HG02938 (cell line): Measurements from ENCODE around the gene FKBP9.
A peak's percentile ranks its signal among the peaks of the same experiment; 100 is the strongest.
"Not testable (repeated sequence)": the region's sequence is repeated elsewhere in the genome, so short reads cannot be mapped to it uniquely, and the experiment has no call there.

ENCODE experiments used
- ATAC-seq: cut with Tn5 transposase; IDR thresholded peaks from one replicate; pipeline ENCODE4 v1.9.1; 2021; ENCODE audit warnings: mild to moderate bottlenecking, moderate library complexity; ENCODE audit not compliant: unreplicated experiment

FKBP9 gene

GRCh38 chr7:33003111-33003510 is 45.9 kb downstream of the FKBP9 start:
- not testable (repeated sequence) for ATAC-seq

- not testable (repeated sequence) for ATAC-seq
Measured at GRCh38 chr7:33004104-33004616, 46.9 kb downstream of the FKBP9 start.

DNA sequence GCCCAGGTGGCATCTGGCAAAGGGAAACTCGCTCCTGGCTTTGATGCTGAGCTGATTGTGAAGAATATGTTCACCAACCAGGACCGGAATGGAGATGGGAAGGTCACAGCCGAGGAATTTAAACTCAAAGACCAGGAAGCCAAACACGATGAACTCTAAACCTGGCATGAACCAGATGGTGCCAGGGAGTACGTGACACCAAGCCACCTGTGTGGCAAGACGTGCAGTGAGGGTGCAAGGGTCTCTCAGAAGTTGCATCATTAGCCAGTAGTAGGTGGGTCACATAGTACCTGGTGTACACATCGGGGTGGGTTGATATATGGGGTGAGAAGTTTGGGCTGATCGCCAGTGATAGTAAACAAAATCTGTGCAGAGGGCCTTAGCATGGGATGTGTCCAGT is 48.0 kb downstream of the FKBP9 start:
- not testable (repeated sequence) for ATAC-seq

DNA sequence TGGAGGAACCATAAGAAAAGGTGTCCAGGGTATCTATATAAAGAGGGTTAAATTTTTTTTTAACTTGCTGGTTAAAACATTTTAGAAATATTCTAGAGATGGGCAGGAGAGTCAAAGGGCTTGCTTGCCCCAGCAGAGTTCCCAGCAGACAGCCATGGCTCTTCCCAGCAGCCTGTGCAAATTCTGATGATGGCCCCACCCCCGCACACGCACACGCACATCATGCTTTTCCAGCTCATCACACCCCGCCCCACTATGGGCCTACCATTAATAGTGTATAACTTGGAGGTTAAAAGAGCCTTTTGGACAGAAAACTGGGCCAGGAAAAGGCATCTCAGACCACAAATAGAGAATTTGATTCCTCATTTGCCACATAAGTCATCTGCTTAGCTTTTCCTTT is 48.5 kb downstream of the FKBP9 start:
- not testable (repeated sequence) for ATAC-seq

DNA sequence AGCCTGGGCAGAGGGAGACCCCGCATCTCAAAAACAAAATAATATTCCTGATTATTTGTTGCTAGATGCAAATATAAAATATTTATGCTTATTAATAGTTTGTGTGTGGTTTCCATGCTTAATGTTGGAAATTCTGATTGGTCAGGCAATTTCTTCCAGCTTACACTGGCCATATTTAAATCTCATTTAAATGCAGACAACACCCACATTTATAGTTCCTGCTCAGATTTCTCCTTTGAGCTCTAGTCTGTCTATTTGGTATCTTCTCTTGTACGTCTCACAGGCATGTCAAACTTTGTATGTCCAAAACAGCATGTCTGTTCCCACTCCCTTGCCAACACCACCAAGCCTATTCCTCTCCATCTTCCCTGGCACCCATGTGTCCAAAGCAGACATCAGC is 52.5 kb downstream of the FKBP9 start:
- no peak for ATAC-seq

DNA sequence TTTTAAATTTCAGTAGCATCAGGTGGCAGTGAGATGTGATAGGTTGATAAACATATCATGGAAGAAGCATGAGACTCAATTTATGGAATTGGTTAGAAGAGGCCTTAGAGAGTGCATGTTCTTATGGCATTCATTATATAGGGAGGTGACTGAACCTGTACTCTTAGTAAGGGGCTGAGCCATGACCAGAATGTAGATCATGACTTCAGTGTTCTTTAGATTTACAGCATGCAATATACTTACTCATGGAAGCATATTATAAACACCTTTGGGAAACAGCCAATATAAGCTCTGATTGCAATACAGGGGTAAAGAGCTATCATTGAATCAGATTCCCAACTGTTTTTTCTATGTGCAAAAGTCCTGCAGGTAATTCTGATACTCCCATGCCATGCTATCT is 55.1 kb downstream of the FKBP9 start:
- no peak for ATAC-seq

DNA sequence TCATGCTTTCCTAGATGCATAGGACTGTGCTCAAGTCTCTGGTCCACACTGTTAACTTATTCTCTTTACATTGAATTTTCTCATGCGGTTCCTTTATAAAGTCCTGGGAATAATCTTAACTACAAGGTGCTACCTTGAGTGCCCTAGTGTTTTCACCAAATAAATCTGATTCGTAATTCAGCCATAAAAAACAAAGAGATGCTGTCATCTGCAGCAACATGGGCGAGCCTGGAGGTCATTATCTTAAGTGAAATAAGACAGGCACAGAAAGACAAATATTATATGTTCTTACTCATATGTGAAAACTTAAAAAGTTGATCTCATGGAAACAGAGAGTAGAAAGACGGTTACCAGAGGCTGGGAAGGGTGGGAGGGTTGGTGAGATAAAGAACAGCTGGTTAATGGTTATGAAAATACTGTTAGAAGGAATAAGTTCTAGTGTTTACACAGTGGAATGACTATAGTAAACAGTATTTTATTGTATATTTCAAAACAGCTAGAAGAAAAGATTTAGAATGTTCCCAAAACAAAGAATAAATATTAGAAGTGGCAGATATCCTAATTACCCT is 67.0 kb downstream of the FKBP9 start:
- no peak for ATAC-seq

DNA sequence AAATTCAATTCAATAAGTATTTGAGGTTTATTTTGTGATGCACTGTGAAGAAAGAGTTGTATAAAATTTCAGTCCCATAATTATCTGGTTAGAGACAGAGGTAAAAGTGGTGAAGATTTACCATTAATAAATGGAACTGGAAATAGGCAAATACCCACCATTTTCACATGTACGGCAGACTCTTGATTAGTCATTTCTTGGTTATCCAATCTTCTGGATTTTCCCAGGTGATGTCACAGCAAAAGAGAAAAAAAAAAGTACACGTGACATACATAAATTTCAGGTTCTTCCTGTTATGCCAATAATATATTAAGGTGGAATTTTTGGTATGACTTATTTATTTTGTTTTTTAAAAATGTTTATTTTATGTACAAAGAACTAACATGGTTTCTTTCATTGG is 78.5 kb downstream of the FKBP9 start:
- no peak for ATAC-seq

DNA sequence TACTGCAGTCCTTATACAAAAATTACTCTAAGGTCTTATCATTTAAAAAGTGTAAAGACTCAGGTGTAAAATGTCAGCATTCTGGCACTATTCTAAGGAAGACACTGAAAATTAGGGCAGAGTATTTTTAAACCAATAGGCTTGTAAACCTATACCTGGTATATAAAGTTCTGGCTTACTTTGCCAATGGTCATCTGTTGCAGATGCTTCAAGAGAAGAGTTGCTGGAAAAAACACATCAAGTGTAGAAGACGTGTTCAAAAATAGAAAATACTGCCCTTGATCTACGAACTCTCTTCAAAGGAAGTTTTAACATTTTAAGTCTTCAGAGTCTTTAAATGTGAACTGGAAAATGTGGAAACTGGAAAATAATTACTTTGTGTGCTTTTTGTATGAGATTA is 81.4 kb downstream of the FKBP9 start:
- ATAC-seq, result no peak

DNA sequence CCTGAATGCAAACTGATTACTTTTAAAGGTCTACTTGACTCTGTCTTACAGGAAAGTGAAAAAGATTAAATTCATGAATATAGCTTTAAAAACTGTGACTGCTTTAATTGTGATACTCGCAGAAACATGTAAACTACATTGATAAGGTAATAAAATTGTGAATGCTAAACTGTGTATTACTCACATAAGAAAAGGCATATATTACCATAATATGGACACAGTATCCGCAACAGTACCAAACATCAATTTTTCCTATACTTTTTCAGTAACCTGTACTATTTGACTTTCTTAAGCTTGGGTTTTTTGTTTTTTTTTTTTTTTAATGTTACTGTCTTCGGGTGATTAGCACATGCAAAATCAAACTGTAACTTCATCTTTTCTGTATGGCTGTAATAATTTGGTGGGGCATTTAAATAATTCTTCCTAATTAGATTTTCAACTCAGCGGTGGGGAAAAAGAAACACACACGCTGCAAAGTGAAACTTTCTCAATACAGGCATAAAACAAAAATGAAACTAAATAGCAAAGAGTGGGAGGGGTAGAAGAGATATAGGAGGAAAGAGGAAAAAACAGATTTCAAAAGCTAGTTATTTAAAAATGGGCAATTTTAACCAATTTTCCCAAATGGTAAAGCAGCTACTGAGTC is 82.1 kb downstream of the FKBP9 start:
- ATAC-seq, result peak; percentile 46

DNA sequence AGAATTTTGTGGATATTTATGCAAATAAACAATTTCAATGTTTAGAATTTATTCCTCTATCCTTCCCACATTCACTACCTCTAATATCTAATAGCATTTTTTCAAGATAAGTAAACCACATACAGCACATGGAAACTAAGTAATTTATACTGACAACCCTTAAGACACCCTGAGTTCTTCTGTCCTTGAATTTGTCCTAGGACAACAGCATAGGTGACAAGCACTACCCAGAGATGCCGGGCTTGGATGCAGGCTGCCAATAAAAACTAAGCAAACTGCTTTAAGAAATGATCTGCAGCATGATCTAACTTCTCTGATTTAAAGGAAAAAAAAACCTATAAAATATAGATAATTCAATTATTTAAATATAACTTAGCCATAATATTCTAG is 82.7 kb downstream of the FKBP9 start:
- ATAC-seq, result no peak

DNA sequence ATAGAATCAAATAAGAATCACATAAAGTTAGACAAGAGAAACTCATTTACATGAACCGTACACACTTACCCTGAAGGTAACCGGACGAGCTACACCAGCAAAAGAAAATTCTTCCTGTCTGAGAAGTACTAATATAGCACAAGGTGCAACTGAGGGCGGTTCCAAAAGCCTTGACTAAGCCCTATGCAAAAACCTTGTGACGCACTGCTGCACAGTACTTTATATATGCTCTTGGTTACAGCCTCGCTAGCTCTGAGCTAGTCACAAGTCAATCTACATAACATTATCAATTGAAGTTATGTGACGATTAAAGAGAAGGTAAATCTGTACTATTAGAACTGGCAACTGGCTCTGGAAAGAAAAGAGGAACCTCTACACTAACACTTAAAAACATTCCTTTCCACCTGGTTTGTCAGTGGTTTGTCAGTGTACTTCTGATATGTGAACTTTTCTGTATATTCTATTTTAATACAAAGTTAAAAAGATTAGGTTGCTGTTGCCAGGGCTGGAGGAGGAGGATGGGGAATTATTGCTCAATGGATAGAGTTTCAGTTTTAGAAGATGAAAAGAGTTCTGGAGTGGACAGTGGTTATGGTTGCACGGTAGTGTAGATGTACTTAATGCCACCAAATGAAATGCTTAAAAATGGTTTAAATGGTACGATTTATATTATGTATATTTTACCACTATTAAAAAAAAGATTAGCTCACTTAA is 83.7 kb downstream of the FKBP9 start:
- peak; percentile 92 for ATAC-seq

DNA sequence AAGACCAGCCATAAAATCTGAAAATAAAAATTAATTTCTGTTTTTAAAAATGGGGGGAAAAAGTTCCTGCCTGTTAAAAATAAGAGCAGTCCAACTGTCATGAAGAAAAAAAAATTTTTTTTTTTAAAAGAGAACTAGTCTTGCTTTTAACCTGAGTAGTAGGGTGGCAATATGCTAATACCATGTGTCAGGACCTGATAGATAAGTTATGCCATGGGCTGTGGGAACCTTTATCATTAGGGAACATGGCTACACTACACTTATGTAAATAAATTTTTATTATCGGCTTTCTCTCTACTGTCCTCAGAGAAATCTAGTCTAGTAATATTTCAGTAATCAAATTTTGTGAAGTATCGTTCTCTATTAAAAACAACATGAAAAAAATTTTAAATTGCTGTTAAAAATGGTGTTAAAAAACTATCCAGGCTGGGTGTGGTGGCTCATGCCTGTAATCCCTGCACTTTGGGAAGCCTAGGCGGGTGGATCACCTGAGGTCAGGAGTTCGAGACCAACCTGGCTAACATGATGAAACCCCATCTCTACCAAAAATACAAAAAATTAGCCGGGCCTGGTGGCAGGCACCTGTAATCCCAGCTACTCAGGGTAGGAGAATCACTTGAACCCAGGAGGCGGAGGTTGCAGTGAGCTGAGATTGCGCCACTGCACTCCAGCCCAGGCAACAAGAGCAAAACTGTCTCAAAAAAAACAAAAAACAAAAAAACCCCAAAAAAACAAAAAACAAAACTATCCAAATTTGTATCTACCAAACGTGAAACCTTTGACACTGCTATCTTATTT is 84.6 kb downstream of the FKBP9 start:
- no peak for ATAC-seq

- no peak for ATAC-seq
Measured at GRCh38 chr7:33043501-33044400, 86.5 kb downstream of the FKBP9 start.

GRCh38 chr7:33044401-33044718 is 87.1 kb downstream of the FKBP9 start:
- ATAC-seq, result no peak

DNA sequence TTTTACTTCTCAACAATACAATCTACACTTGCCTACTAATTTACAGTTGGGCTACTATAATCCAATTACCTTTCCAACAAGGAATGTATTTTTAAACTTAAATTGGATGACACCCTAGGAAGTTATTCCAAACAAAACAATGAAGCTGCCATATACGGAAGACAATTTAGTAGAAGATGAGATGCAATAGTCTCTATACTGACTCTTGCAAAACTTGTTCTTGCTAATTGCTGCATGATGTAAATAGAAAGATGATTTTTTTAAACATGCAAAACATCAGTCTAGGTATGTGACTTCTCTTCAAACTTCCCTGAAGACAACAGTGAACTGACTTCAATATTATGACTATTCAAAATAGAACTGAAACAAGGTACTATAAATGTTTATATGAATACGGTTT is 87.7 kb downstream of the FKBP9 start:
- ATAC-seq, result peak; percentile 45

- ATAC-seq, result no peak
Measured at GRCh38 chr7:33048257-33048656, 91.0 kb downstream of the FKBP9 start.

- no peak for ATAC-seq
Measured at GRCh38 chr7:33048704-33049103, 91.5 kb downstream of the FKBP9 start.

DNA sequence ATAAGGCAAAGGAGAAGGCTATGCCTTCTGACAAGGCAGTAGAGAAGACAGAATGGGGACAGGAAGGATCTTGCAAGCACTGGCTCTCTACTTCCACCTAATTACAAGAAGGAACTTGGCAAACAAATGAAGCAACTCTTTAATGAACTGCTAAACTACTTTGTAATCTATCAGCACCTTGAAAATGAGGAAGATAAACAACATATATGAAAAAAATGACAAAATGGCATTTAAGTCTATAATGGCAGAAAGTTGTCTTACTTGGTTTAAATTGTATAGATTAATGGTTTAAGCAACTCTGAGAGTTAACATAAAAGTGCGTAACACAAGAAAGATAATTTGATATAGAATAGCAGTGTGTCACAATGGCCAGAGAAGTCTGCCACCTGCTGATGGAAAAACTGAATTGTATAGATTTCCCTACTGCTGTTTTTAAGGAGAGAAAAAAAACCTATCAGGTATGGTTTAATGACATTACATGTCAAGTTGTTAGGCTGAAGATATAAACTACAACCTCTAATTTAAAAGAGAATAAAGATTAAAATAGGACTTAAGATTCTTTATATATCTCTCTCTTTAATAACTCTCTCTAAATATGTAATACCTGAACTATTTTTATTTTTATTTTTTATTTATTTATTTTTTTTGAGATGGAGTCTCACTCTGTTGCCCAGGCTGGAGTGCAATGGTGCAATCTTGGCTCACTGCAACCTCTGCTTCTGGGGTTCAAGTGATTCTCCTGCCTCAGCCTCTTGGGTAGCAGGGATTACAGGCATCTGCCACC is 93.5 kb downstream of the FKBP9 start:
- peak; percentile 50 for ATAC-seq

DNA sequence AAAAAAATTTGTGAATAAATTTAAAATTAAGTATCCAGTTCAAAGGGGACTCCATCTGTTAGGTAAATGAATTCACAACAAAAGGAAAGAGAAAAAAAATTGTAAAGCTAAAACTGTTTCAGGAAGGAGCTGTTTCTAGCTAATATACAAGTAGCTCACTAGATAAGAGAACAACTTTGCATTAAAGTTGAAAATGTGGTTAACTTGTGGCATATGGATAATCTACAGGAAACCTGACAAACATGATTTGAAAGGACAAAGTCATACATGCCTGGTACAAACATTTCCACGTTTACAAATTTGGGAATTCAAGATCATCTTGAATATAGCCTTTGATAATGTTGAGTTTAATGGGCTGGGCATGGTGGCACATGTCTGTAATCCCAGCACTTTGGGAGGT is 96.5 kb downstream of the FKBP9 start:
- ATAC-seq, result no peak
